Daoy (cell line): ENCODE data around the gene BZW1. TPM values are rescaled to one million over a fixed set of nuclear protein-coding genes. Genes with fewer than 3 reads are reported as not detected.
A peak's percentile ranks its signal among the peaks of the same experiment; 100 is the strongest.
"Not testable (repeated sequence)": the region's sequence is repeated elsewhere in the genome, so short reads cannot be mapped to it uniquely, and the experiment has no call there.

Experiments
- DNase-seq: peaks from one replicate; pipeline ENCODE4 v3.0.0-alpha.2; 2015; ENCODE audit warnings: low read depth
- total RNA-seq: library from RNA; depleted of rRNA; stranded (reverse); fragments of >200 nt; shearing (Covaris generic); gene quantifications from 2 replicates; pipeline ENCODE4 v1.2.3, GENCODE V29; 2014

Gene BZW1
- total RNA-seq, 1 experiment from 2014 or later, result 550 TPM

- no peak for DNase-seq
Measured at GRCh38 chr2:200791905-200792304, 19.8 kb upstream of the BZW1 start.

- DNase-seq, result no peak
Measured at GRCh38 chr2:200794143-200794542, 17.6 kb upstream of the BZW1 start.

- DNase-seq, result no peak
Measured at GRCh38 chr2:200795028-200795440, 16.7 kb upstream of the BZW1 start.

- DNase-seq, result no peak
Measured at GRCh38 chr2:200796561-200796960, 15.1 kb upstream of the BZW1 start.

GRCh38 chr2:200797242-200797770 is 14.4 kb upstream of the BZW1 start:
- DNase-seq, result no peak

- no peak for DNase-seq
Measured at GRCh38 chr2:200798514-200798913, 13.2 kb upstream of the BZW1 start.

GRCh38 chr2:200800458-200800857 is 11.3 kb upstream of the BZW1 start:
- DNase-seq, result no peak

GRCh38 chr2:200801431-200801830 is 10.3 kb upstream of the BZW1 start:
- not testable (repeated sequence) for DNase-seq

GRCh38 chr2:200809506-200810251 is 2.0 kb upstream of the BZW1 start:
- DNase-seq, result no peak

- DNase-seq, result peak; percentile 60
Measured at GRCh38 chr2:200810252-200810997, 1.3 kb upstream of the BZW1 start.

- DNase-seq, result no peak
Measured at GRCh38 chr2:200810998-200811332, 745 bp upstream of the BZW1 start.

- DNase-seq, result peak; percentile 77
Measured at GRCh38 chr2:200812122-200813022, 662 bp downstream of the BZW1 start.

GRCh38 chr2:200814276-200814815 is 2.6 kb downstream of the BZW1 start:
- no peak for DNase-seq

- no peak for DNase-seq
Measured at GRCh38 chr2:200814917-200815316, 3.2 kb downstream of the BZW1 start.

GRCh38 chr2:200818732-200819131 is 7.0 kb downstream of the BZW1 start:
- not testable (repeated sequence) for DNase-seq

- no peak for DNase-seq
Measured at GRCh38 chr2:200820573-200821234, 9.0 kb downstream of the BZW1 start.

- DNase-seq, result no peak
Measured at GRCh38 chr2:200821686-200822245, 10.1 kb downstream of the BZW1 start.

- no peak for DNase-seq
Measured at GRCh38 chr2:200828104-200828503, 16.4 kb downstream of the BZW1 start.

GRCh38 chr2:200828572-200829257 is 17.0 kb downstream of the BZW1 start:
- no peak for DNase-seq

- no peak for DNase-seq
Measured at GRCh38 chr2:200829258-200829655, 17.5 kb downstream of the BZW1 start.
